GM12878 (cell line): Measurements from ENCODE around the gene PATJ. TPM values are rescaled to one million over a fixed set of nuclear protein-coding genes. Genes with fewer than 3 reads are reported as not detected.
A peak's percentile ranks its signal among the peaks of the same experiment; 100 is the strongest.

ENCODE experiments used
- ATAC-seq: fragments of 200-7000 bp; cut with Tn5 transposase; 3 replicates; pipeline ENCODE4 v1.9.1; 2020; ENCODE audit warnings: mild to moderate bottlenecking, moderate library complexity
- BruUV-seq: library from RNA; stranded (reverse); fragments of 400-500 nt; replicated peaks from 2 replicates; lab custom pipeline; 2021; lab: Mats Ljungman, UMichigan
- CTCF ChIA-PET: fragments of 300-600 bp; sonication (Branson Sonifier 250); formaldehyde crosslinking; extraction: SDS; loops from one replicate; lab custom pipeline; 2021; ENCODE audit warnings: inconsistent platforms; lab: Yijun Ruan, JAX
- POLR2A ChIA-PET: fragments of 350-600 bp; formaldehyde crosslinking; extraction: SDS; loops from one replicate; lab custom pipeline; 2021; ENCODE audit warnings: inconsistent platforms; lab: Charles Lee
- RAD21 ChIA-PET: fragments of 300-600 bp; sonication (Branson Sonifier 250); formaldehyde crosslinking; loops from one replicate; lab custom pipeline; 2023; ENCODE audit warnings: antibody characterized with exemption; ENCODE audit not compliant: unreplicated experiment; lab: Charles Lee
- SMC1A ChIA-PET: fragments of 300-600 bp; sonication (Branson Sonifier 250); formaldehyde crosslinking; loops from one replicate; lab custom pipeline; 2023; ENCODE audit not compliant: unreplicated experiment, uncharacterized antibody; lab: Charles Lee
- DNase-seq: peaks from one replicate; pipeline ENCODE4 v3.0.0-alpha.2; 2011; ENCODE audit warnings: low read depth, low spot score
- FAIRE-seq: peaks from 3 replicates; lab custom pipeline; 2011; peaks lifted over from hg19 to GRCh38; lab: Jason Lieb, UNC
- H2AFZ ChIP-seq: 2 replicates; pipeline ENCODE4 v1.6.0; 2011; ENCODE audit warnings: low read depth, low read length, control low read depth; ENCODE audit not compliant: control insufficient read depth
- H3K27ac ChIP-seq: 2 replicates; pipeline ENCODE4 v1.5.1; 2011; ENCODE audit warnings: control low read depth; ENCODE audit not compliant: control insufficient read depth, insufficient read depth
- H3K27me3 ChIP-seq, 2 experiments: replicated peaks in 1 of 2; 2 replicates each; pipeline versions ENCODE4 v1.6.0 to v1.6.1; 2011; ENCODE audit warnings: low read length in 1 of 2; ENCODE audit not compliant: control insufficient read depth in 2 of 2, insufficient read depth in 2 of 2
- H3K36me3 ChIP-seq, 2 experiments: 2 replicates each; pipeline ENCODE4 v1.5.1; 2011; ENCODE audit warnings: low read length in 1 of 2; ENCODE audit not compliant: control insufficient read depth in 2 of 2, insufficient read depth in 2 of 2
- H3K4me1 ChIP-seq: 2 replicates; pipeline ENCODE4 v1.6.1; 2011; ENCODE audit warnings: mild to moderate bottlenecking, low read length, moderate library complexity, mixed read lengths; ENCODE audit not compliant: control insufficient read depth, insufficient read depth
- H3K4me2 ChIP-seq: 2 replicates; pipeline ENCODE4 v1.6.0; 2011; ENCODE audit warnings: control low read depth; ENCODE audit not compliant: control insufficient read depth, insufficient read depth
- H3K4me3 ChIP-seq: fragments of 200-600 bp; sonication (generic); 2 replicates; pipeline ENCODE4 v1.5.1; 2016
- H3K79me2 ChIP-seq: 2 replicates; pipeline ENCODE4 v1.6.0; 2011; ENCODE audit warnings: low read length; ENCODE audit not compliant: control insufficient read depth, insufficient read depth
- H3K9ac ChIP-seq: 2 replicates; pipeline ENCODE4 v1.8.0; 2011; ENCODE audit warnings: low read length, control low read depth, mixed read lengths; ENCODE audit not compliant: control insufficient read depth, insufficient read depth
- H3K9me3 ChIP-seq: replicated peaks from 3 replicates; pipeline ENCODE4 v1.5.1; 2011; ENCODE audit warnings: mild to moderate bottlenecking, low read length; ENCODE audit not compliant: control insufficient read depth, insufficient read depth
- H4K20me1 ChIP-seq: 2 replicates; pipeline ENCODE4 v1.6.0; 2011; ENCODE audit not compliant: control insufficient read depth, insufficient read depth
- ATF2 ChIP-seq: IDR thresholded peaks from 2 replicates; pipeline ENCODE4 v1.6.1; 2012; ENCODE audit warnings: low read length, inconsistent platforms
- CTCF ChIP-seq, 3 experiments: IDR thresholded peaks in 2 of 3; conservative IDR thresholded peaks in 1 of 3; 2 replicates each; pipeline ENCODE4 v1.5.1; 2011; ENCODE audit warnings: low read depth in 3 of 3, low read length in 3 of 3, mild to moderate bottlenecking in 3 of 3, control low read depth in 2 of 3, moderate library complexity in 2 of 3, inconsistent platforms in 1 of 3, mixed read lengths in 1 of 3; ENCODE audit not compliant: control insufficient read depth in 2 of 3, insufficient read depth in 1 of 3; ENCODE audit errors: extremely low read depth in 1 of 3
- EZH2 ChIP-seq: IDR thresholded peaks from 2 replicates; pipeline ENCODE4 v1.6.1; 2012; ENCODE audit warnings: low read depth, mild to moderate bottlenecking, control low read depth, inconsistent platforms, low read length, borderline replicate concordance; ENCODE audit not compliant: control insufficient read depth
- HSF1 ChIP-seq: fragments of 150-350 bp; IDR thresholded peaks from 2 replicates; pipeline ENCODE4 v1.6.1; 2014; ENCODE audit warnings: mild to moderate bottlenecking, low read depth, low read length
- NFIC ChIP-seq: IDR thresholded peaks from 2 replicates; pipeline ENCODE4 v1.6.1; 2012; ENCODE audit warnings: low read depth, mild to moderate bottlenecking, inconsistent platforms, low read length, moderate library complexity
- NR2C2 ChIP-seq: IDR thresholded peaks from 2 replicates; pipeline ENCODE4 v1.6.1; 2011; ENCODE audit warnings: borderline replicate concordance, low read depth; ENCODE audit not compliant: control insufficient read depth, insufficient read length
- POLR2A ChIP-seq: IDR thresholded peaks from 2 replicates; pipeline ENCODE4 v1.6.1; 2011; ENCODE audit warnings: low read depth, mild to moderate bottlenecking, low read length
- ZNF217 ChIP-seq: fragments of 450-650 bp; IDR thresholded peaks from 2 replicates; pipeline ENCODE4 v1.6.1; 2017; ENCODE audit warnings: antibody characterized with exemption, mild to moderate bottlenecking
- WGBS: methylation state at CpG from one replicate; pipeline ENCODE4 v1.1.6; 2016; ENCODE audit warnings: low lambda C conversion rate; ENCODE audit not compliant: insufficient replicate concordance, insufficient coverage; ENCODE audit errors: missing lambda C conversion rate; 5-methylcytosine and 5-hydroxymethylcytosine counted together
- in situ Hi-C: fragments of 300-500 bp; cut with MboI; formaldehyde crosslinking; loops from 9 replicates; pipeline ENCODE4 v1.14.3; 2018; ENCODE audit warnings: mixed read lengths
- intact Hi-C: fragments of 100-400 bp; cut with micrococcal nuclease; formaldehyde crosslinking; loops from one replicate; pipeline ENCODE4 v1.14.2; 2022; ENCODE audit not compliant: unreplicated experiment
- polyA plus RNA-seq, 11 experiments: library from polyadenylated mRNA; depleted of rRNA in 4 of 11; unstranded in 6 of 11; stranded (reverse) in 5 of 11; fragments of >200 nt; fragmentation: Nextera tagmentation in 4 of 11; fragmentation: Illumina TruSeq in 1 of 11; extraction: Ambion mirVana in 4 of 11; extraction: Trizol in 1 of 11; gene quantifications; 1 replicate in 1 of 11; 2 replicates in 10 of 11; pipeline versions ENCODE4 v1.2.1 to v1.2.3, GENCODE V29; 2011 to 2016; ENCODE audit warnings: inconsistent platforms in 2 of 11, missing spikeins in 2 of 11, low read depth in 1 of 11
- total RNA-seq, 4 experiments: library from RNA; depleted of rRNA in 3 of 4; stranded (reverse); fragments of >200 nt in 3 of 4; fragmentation: Illumina TruSeq in 1 of 4; extraction: Trizol in 1 of 4; gene quantifications; 2 replicates each; pipeline versions ENCODE4 v1.2.1 to v1.2.3, GENCODE V29; 2013 to 2021

The PATJ gene
- total and polyA plus RNA-seq, 10 of the 15 experiments (the other 5 are each of a cell fraction or from before 2014, with no cell fraction given): 2.8 to 13.9 (median 6.9) TPM

GRCh38 chr1:62038594-62039284 lies 296.5 kb downstream of the PATJ start:
- WGBS: 64% methylated on average over 7 of the region's 7 CpGs
- H3K27ac ChIP-seq: no peak overlapping the region
- no peaks in the 10 kb centered on the region for H3K36me3 ChIP-seq
- no peaks in the 10 kb centered on the region for H4K20me1 ChIP-seq
- H3K4me3 ChIP-seq: no peak overlapping the region
- DNase-seq (no peak), ATAC-seq (0 out of 3 replicates have a peak, but pooled peaks have one; percentile 24)
- SMC1A ChIA-PET: no interaction called here
- H3K9ac ChIP-seq: no peak overlapping the region
- H3K27me3 ChIP-seq: no peaks in the 10 kb centered on the region
- BruUV-seq: no TSS peak
- RAD21 ChIA-PET: no interaction called here
- no peaks in the 10 kb centered on the region for H3K79me2 ChIP-seq
- no peak overlapping the region for H3K4me2 ChIP-seq
- no peaks in the 10 kb centered on the region for H3K9me3 ChIP-seq
- H3K4me1 ChIP-seq: no peaks in the 10 kb centered on the region
- TF ChIP-seq ATF2 (no peak), HSF1 (no peak), EZH2 (no peak), ZNF217 (no peak), POLR2A (no peak), NFIC (no peak), NR2C2 (no peak), CTCF (IDR thresholded peaks at IDR 0.05 in 2 of 3, conservative IDR thresholded peaks at IDR 0.05 in 1 of 3; ENCODE audit: control insufficient read depth in 2 of 3, extremely low read depth in 1 of 3, insufficient read depth in 1 of 3, low read depth in 3 of 3, low read length in 3 of 3) (0 out of 6 replicates have a peak, but pooled peaks of 1 of the 3 experiments have one; percentile 13)
- TF ChIP-seq, all 136 proteins: peak for 1
- intact Hi-C loops: no loop called here
- ChIA-PET CTCF (interaction anchor here (1.0 to 1.5 kb wide), 2 partner anchors 9 to 29 kb away, joined by 3 to 4 read pairs; no protein-coding TSS in a partner anchor), POLR2A (no interaction called here)
- FAIRE-seq: no peak
- in situ Hi-C loops: no loop called here
- no peak overlapping the region for H2AFZ ChIP-seq
